BJ (cell line): ENCODE results near the gene DDX31. TPM values are rescaled to one million over a fixed set of nuclear protein-coding genes. Genes with fewer than 3 reads are reported as not detected.

Source experiments
- CTCF ChIA-PET: fragments of 350-600 bp; formaldehyde crosslinking; extraction: SDS; loops from one replicate; lab custom pipeline; 2021; ENCODE audit warnings: antibody characterized with exemption, inconsistent platforms; lab: Yijun Ruan, JAX
- POLR2A ChIA-PET: fragments of 300-600 bp; sonication (Branson Sonifier 250); formaldehyde crosslinking; extraction: SDS; loops from one replicate; lab custom pipeline; 2021; ENCODE audit warnings: antibody characterized with exemption; lab: Charles Lee
- DNase-seq: peaks from one replicate; pipeline ENCODE4 v3.0.0-alpha.2; 2011; ENCODE audit warnings: low read depth
- H3K27me3 ChIP-seq: 2 replicates; pipeline ENCODE4 v1.6.0; 2011; ENCODE audit warnings: low read length; ENCODE audit not compliant: control insufficient read depth, insufficient read depth
- H3K36me3 ChIP-seq: 2 replicates; pipeline ENCODE4 v1.5.1; 2011; ENCODE audit warnings: low read length; ENCODE audit not compliant: control insufficient read depth, insufficient read depth
- H3K4me3 ChIP-seq: 2 replicates; pipeline ENCODE4 v1.5.1; 2011; ENCODE audit warnings: low read depth, mild to moderate bottlenecking, control low read depth, low read length
- polyA plus RNA-seq: library from polyadenylated mRNA; depleted of rRNA; stranded (reverse); fragments of >200 nt; gene quantifications from 2 replicates; pipeline ENCODE4 v1.2.3, GENCODE V29; 2011
- TF ChIP-seq, protein P1 (sequence below): IDR thresholded peaks from 2 replicates; pipeline ENCODE4 v1.5.1; 2011; ENCODE audit warnings: low read depth, mild to moderate bottlenecking, control low read depth, inconsistent platforms, low read length, moderate library complexity; ENCODE audit not compliant: insufficient read depth

The DDX31 gene
- polyA plus RNA-seq, 1 experiment: 12.3 TPM

- ChIA-PET POLR2A (no interaction called here), CTCF (no interaction called here)
- TF ChIP-seq, protein P1, sequence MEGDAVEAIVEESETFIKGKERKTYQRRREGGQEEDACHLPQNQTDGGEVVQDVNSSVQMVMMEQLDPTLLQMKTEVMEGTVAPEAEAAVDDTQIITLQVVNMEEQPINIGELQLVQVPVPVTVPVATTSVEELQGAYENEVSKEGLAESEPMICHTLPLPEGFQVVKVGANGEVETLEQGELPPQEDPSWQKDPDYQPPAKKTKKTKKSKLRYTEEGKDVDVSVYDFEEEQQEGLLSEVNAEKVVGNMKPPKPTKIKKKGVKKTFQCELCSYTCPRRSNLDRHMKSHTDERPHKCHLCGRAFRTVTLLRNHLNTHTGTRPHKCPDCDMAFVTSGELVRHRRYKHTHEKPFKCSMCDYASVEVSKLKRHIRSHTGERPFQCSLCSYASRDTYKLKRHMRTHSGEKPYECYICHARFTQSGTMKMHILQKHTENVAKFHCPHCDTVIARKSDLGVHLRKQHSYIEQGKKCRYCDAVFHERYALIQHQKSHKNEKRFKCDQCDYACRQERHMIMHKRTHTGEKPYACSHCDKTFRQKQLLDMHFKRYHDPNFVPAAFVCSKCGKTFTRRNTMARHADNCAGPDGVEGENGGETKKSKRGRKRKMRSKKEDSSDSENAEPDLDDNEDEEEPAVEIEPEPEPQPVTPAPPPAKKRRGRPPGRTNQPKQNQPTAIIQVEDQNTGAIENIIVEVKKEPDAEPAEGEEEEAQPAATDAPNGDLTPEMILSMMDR: no peak
- Histone ChIP-seq H3K27me3 (no peaks in the 10 kb centered on the region), H3K4me3 (no peak overlapping the region), H3K36me3 (peaks cover 21% of the 10 kb centered on the region)
- DNase-seq: no peak
These were observed 67.6 kb downstream of the DDX31 start for GRCh38 chr9:132602207-132602606.

GRCh38 chr9:132600326-132600984 is 69.3 kb downstream of the DDX31 start:
- TF ChIP-seq, protein P1: no peak
- no peak for DNase-seq
- H3K36me3 ChIP-seq: peaks cover 15% of the 10 kb centered on the region
- no peaks in the 10 kb centered on the region for H3K27me3 ChIP-seq
- ChIA-PET POLR2A (no interaction called here), CTCF (interaction anchor here (0.7 to 1.4 kb wide), 3 partner anchors 13 to 436 kb away, joined by 3 read pairs; no protein-coding TSS in a partner anchor)
- H3K4me3 ChIP-seq: no peak overlapping the region

DNA sequence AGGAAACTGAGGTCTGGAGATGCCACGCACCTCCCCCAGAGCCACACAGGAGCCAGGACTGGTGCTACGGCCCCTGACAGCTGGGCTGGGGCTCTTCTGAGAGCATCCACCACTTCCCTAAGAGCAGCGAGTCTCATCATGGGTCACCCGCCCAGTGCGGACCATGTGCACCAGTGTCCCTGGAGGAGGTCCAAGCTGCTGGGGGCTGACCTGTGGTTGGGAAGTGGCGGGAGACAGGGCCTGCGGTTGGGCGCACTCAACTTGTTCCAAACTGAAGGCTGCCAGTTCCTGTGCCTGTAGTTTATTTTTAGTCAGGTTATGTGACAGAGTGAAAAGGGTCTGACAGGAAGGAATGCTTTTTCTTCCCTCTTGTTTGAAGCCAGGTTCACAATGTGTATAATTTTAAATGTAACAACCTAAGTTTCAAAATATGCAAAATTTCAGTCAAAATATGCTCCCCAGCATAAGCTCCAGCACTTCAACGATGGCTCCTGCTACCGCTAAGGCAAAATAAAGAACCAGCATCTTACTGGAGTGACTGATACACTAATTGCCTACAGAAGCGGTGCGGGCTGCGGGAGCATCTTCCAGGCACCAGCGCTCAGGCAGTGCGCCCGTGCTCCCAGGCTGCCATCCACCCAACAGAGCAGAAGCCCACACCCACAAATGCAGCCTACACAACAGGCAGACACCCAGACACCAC is 72.6 kb downstream of the DDX31 start:
- Histone ChIP-seq H3K36me3 (peaks cover 16% of the 10 kb centered on the region), H3K27me3 (peaks cover under 1% of the 10 kb centered on the region; the same call in 1 of the 2 replicates), H3K4me3 (no peak overlapping the region)
- TF ChIP-seq, protein P1: no peak
- no peak for DNase-seq
- POLR2A ChIA-PET: no interaction called here
- CTCF ChIA-PET: no interaction called here

DNA sequence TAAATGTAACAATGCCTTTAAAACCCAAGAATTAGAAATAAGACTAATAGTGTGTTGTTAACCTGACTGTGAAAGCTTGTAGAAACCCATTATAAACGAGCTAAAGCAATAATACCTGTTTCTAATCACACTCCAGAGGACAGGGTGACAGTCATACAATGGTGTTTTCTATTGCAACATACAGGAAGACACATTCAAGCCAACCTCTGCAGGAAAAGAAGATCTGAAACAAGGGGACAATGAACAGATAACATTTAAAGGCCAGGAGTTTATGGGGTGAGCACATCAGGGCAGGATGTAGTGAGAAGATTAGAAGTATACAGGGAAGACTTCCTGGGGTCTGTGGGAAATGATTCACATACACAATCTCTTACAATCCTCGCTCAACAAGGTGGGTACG is 73.6 kb downstream of the DDX31 start:
- ChIA-PET CTCF (no interaction called here), POLR2A (no interaction called here)
- DNase-seq: no peak
- TF ChIP-seq, protein P1: no peak
- H3K36me3 ChIP-seq: peaks cover 14% of the 10 kb centered on the region
- peaks cover 6% of the 10 kb centered on the region for H3K27me3 ChIP-seq
- H3K4me3 ChIP-seq: no peak overlapping the region

DNA sequence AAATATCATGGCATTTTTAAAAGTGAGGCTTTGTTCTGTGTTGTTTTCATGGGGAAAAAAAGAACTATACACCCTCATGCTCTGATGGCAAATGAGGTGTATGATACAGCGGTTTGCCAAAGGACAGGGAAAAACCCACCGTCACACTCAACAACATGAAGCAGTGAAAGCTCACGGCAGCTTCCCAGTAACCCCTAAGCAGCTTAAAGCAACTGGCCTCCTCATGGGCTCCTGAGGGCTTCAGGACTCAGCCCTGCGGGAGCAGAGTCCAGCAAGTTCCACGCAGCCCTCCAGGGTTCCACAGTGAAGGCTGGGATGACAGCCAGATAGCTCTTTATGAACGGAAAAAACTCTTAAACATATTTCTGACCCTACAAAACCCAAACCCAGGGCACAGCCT is 74.5 kb downstream of the DDX31 start:
- Histone ChIP-seq H3K27me3 (peaks cover 12% of the 10 kb centered on the region), H3K36me3 (peaks cover 12% of the 10 kb centered on the region), H3K4me3 (no peak overlapping the region)
- DNase-seq: no peak
- TF ChIP-seq, protein P1: no peak
- ChIA-PET CTCF (no interaction called here), POLR2A (no interaction called here)
